SK-N-SH (cell line): ENCODE results near the gene S100A9. TPM values are rescaled to one million over a fixed set of nuclear protein-coding genes. Genes with fewer than 3 reads are reported as not detected.

ENCODE experiments used
- CTCF ChIA-PET: fragments of 300-600, 350-600 bp; formaldehyde crosslinking; extraction: SDS; loops from one replicate; lab custom pipeline; 2021; lab: Yijun Ruan, JAX
- POLR2A ChIA-PET: fragments of 350-600 bp; sonication (Branson Sonifier 250); formaldehyde crosslinking; extraction: SDS; loops from one replicate; lab custom pipeline; 2020; ENCODE audit warnings: antibody characterized with exemption, inconsistent platforms; lab: Yijun Ruan, JAX
- DNase-seq: peaks from one replicate; pipeline ENCODE4 v3.0.0; 2012
- H2AFZ ChIP-seq: fragments of 200-600 bp; sonication (generic); 2 replicates; pipeline ENCODE4 v1.8.1; 2016; ENCODE audit warnings: antibody characterized with exemption, mild to moderate bottlenecking, low read depth
- H3F3A ChIP-seq: fragments of 200-600 bp; sonication (generic); replicated peaks from 2 replicates; pipeline ENCODE3; 2016; ENCODE audit warnings: antibody characterized with exemption, mild to moderate bottlenecking; ENCODE audit not compliant: insufficient read depth
- H3K27ac ChIP-seq, 2 experiments: fragments of 200-500 bp in 1 of 2; fragments of 200-600 bp in 1 of 2; sonication (Bioruptor generic) in 1 of 2; sonication (generic), shearing (Covaris generic) in 1 of 2; 2 replicates each; pipeline versions ENCODE4 v1.5.1 to v1.6.1; 2014 to 2016; ENCODE audit warnings: low read depth in 2 of 2, inconsistent platforms in 1 of 2, low read length in 1 of 2, mild to moderate bottlenecking in 1 of 2, mixed read lengths in 1 of 2
- H3K27me3 ChIP-seq: fragments of 200-600 bp; sonication (generic), shearing (Covaris generic); 2 replicates; pipeline ENCODE4 v1.6.1; 2016; ENCODE audit warnings: mixed run types; ENCODE audit not compliant: insufficient read depth
- H3K36me3 ChIP-seq, 2 experiments: fragments of 200-500 bp in 1 of 2; fragments of 200-600 bp in 1 of 2; sonication (Bioruptor generic) in 1 of 2; sonication (generic) in 1 of 2; replicated peaks in 1 of 2; 2 replicates each; pipeline versions ENCODE3 to v1.5.1; 2014 to 2016; ENCODE audit warnings: low read length in 1 of 2, mild to moderate bottlenecking in 1 of 2; ENCODE audit not compliant: insufficient read depth in 2 of 2, control insufficient read depth in 1 of 2
- H3K4me1 ChIP-seq, 2 experiments: fragments of 200-500 bp in 1 of 2; fragments of 200-600 bp in 1 of 2; sonication (Bioruptor generic) in 1 of 2; sonication (generic), shearing (Covaris generic) in 1 of 2; 2 replicates each; pipeline versions ENCODE4 v1.5.1 to v1.6.1; 2014 to 2016; ENCODE audit warnings: low read depth in 1 of 2, low read length in 1 of 2, mixed run types in 1 of 2; ENCODE audit not compliant: insufficient read depth in 2 of 2, control insufficient read depth in 1 of 2
- H3K4me2 ChIP-seq: fragments of 200-600 bp; sonication (generic), shearing (Covaris generic); 2 replicates; pipeline ENCODE4 v1.6.1; 2017; ENCODE audit warnings: mixed run types
- H3K4me3 ChIP-seq, 2 experiments: fragments of 200-500 bp in 1 of 2; fragments of 200-600 bp in 1 of 2; sonication (Bioruptor generic) in 1 of 2; sonication (generic), shearing (Covaris generic) in 1 of 2; 2 replicates each; pipeline versions ENCODE4 v1.5.1 to v1.8.1; 2014 to 2016; ENCODE audit warnings: low read depth in 2 of 2, inconsistent platforms in 1 of 2, low read length in 1 of 2, mild to moderate bottlenecking in 1 of 2, mixed read lengths in 1 of 2, moderate library complexity in 1 of 2
- H3K79me2 ChIP-seq: fragments of 200-600 bp; sonication (generic); 2 replicates; pipeline ENCODE4 v1.8.1; 2017; ENCODE audit warnings: mild to moderate bottlenecking; ENCODE audit not compliant: insufficient read depth
- H3K9ac ChIP-seq: fragments of 200-600 bp; sonication (generic); 2 replicates; pipeline ENCODE4 v1.6.1; 2017; ENCODE audit warnings: mixed run types
- H3K9me2 ChIP-seq: fragments of 200-600 bp; sonication (generic); 2 replicates; pipeline ENCODE4 v1.6.1; 2017; ENCODE audit warnings: mixed run types
- H3K9me3 ChIP-seq: fragments of 200-600 bp; sonication (generic); 2 replicates; pipeline ENCODE4 v1.6.1; 2017; ENCODE audit warnings: mixed run types, mild to moderate bottlenecking, moderate library complexity
- H4K20me1 ChIP-seq: fragments of 200-600 bp; sonication (generic); 2 replicates; pipeline ENCODE4 v1.6.1; 2017; ENCODE audit warnings: mild to moderate bottlenecking, mixed run types; ENCODE audit not compliant: insufficient read depth
- CHD2 ChIP-seq: fragments of 150-350 bp; IDR thresholded peaks from 2 replicates; pipeline ENCODE4 v1.6.1; 2018; ENCODE audit warnings: low read length; ENCODE audit not compliant: partially characterized antibody
- MXI1 ChIP-seq: IDR thresholded peaks from 2 replicates; pipeline ENCODE4 v1.6.1; 2012; ENCODE audit warnings: mild to moderate bottlenecking, low read depth, low read length, improper control_type of control experiment
- NFIC ChIP-seq: IDR thresholded peaks from 2 replicates; pipeline ENCODE4 v1.4.0; 2012; ENCODE audit warnings: borderline replicate concordance
- NRF1 ChIP-seq: IDR thresholded peaks from 2 replicates; pipeline ENCODE4 v1.6.1; 2012; ENCODE audit warnings: low read depth, mild to moderate bottlenecking, low read length
- RAD21 ChIP-seq: IDR thresholded peaks from 2 replicates; pipeline ENCODE4 v1.6.1; 2012; ENCODE audit warnings: mild to moderate bottlenecking, low read length
- RFX5 ChIP-seq: IDR thresholded peaks from 2 replicates; pipeline ENCODE4 v1.6.1; 2012; ENCODE audit warnings: mild to moderate bottlenecking, improper control_type of control experiment, low read length
- TCF12 ChIP-seq: IDR thresholded peaks from 2 replicates; pipeline ENCODE4 v1.4.0; 2012
- YY1 ChIP-seq: IDR thresholded peaks from 2 replicates; pipeline ENCODE4 v1.4.0; 2012; ENCODE audit warnings: low read depth, mild to moderate bottlenecking
- WGBS: methylation state at CpG from one replicate; pipeline ENCODE4 v1.1.6; 2017; ENCODE audit warnings: low lambda C conversion rate; 5-methylcytosine and 5-hydroxymethylcytosine counted together
- polyA plus RNA-seq, 3 experiments: library from polyadenylated mRNA; depleted of rRNA; stranded (reverse); fragments of >200 nt; gene quantifications; 2 replicates each; pipeline ENCODE4 v1.2.3, GENCODE V29; 2012
- TF ChIP-seq, protein P1 (sequence below): IDR thresholded peaks from 2 replicates; pipeline ENCODE4 v1.4.0; 2012; ENCODE audit warnings: low read depth, borderline replicate concordance
- TF ChIP-seq, protein P2 (sequence below): fragments of 200-600 bp; sonication (generic); IDR thresholded peaks from 2 replicates; pipeline ENCODE4 v1.6.1; 2017; ENCODE audit warnings: antibody characterized with exemption, mild to moderate bottlenecking, moderate library complexity

Gene S100A9
- polyA plus RNA-seq (2012; rRNA removed), result not detected in 2 replicates
- not detected in 2 replicates for polyA plus RNA-seq (2012; cell fraction: cytosol; rRNA removed)
- not detected in 2 replicates for polyA plus RNA-seq (2012; cell fraction: nucleus; rRNA removed)

DNA sequence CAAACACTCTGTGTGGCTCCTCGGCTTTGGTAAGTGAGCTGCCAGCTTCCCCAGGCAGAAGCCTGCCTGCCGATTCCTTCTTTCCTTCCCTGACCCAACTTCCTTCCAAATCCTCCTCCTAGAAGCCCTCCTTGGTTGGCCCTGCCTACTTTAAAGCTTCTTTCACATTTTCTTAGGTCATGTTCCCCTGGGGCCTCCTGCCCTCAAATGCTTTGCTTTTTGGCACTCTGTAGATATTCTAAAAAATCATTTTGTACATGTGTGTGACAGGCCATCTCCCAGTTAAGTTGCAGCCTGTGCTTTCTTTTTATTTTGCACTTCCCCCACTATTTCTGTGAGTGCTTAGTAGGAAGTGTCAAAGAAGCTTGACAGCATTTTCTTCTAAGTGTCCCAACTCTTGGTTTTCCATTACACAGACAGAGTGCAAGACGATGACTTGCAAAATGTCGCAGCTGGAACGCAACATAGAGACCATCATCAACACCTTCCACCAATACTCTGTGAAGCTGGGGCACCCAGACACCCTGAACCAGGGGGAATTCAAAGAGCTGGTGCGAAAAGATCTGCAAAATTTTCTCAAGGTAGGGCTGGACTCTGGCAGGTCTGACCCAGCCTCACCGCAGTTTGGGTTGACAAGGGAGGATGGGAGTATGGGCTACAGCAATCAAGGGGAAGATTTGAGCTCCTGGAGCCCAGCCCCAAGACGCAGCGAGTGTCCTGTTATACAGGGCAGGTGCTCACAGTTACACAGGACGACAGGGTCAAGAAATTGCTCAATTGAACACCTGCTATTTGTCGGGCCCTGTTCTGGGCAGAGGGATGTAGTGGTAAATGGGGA, at the start of gene S100A9:
S100A9 (plus strand) TSS at position 2 of the 838 bp plus-strand sequence; CDS start at position 432, 430 bp downstream.
- WGBS, result 26% methylated on average over 11 of the region's 11 CpGs
- CTCF ChIA-PET, result interaction anchor here (0.5 to 11.7 kb wide), 5 partner anchors 9 to 144 kb away, joined by 3 to 336 read pairs (median 3); partner anchors contain the start of gene PGLYRP4
- Histone ChIP-seq H3K9me3 (no peaks in the 10 kb centered on the region), H3K79me2 (no peaks in the 10 kb centered on the region), H3K36me3 (no peaks in the 10 kb centered on the region), H3K4me3 (no peak within 1 kb of the TSS), H3K4me2 (no peak within 1 kb of the TSS), H3K9me2 (no peaks in the 10 kb centered on the region), H4K20me1 (no peaks in the 10 kb centered on the region), H3F3A (no peaks in the 10 kb centered on the region), H2AFZ (no peak within 1 kb of the TSS), H3K27me3 (peaks cover 55% of the 10 kb centered on the region), H3K4me1 (no peaks in the 10 kb centered on the region), H3K27ac (no peak within 1 kb of the TSS), H3K9ac (no peak within 1 kb of the TSS)
- POLR2A ChIA-PET, result no interaction called here
- no peak for DNase-seq
- TF ChIP-seq CHD2 (no peak), MXI1 (no peak), TCF12 (no peak), NRF1 (no peak), YY1 (no peak), RFX5 (no peak), NFIC (no peak)
- TF ChIP-seq, protein P1, sequence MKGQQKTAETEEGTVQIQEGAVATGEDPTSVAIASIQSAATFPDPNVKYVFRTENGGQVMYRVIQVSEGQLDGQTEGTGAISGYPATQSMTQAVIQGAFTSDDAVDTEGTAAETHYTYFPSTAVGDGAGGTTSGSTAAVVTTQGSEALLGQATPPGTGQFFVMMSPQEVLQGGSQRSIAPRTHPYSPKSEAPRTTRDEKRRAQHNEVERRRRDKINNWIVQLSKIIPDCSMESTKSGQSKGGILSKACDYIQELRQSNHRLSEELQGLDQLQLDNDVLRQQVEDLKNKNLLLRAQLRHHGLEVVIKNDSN, result no peak

DNA sequence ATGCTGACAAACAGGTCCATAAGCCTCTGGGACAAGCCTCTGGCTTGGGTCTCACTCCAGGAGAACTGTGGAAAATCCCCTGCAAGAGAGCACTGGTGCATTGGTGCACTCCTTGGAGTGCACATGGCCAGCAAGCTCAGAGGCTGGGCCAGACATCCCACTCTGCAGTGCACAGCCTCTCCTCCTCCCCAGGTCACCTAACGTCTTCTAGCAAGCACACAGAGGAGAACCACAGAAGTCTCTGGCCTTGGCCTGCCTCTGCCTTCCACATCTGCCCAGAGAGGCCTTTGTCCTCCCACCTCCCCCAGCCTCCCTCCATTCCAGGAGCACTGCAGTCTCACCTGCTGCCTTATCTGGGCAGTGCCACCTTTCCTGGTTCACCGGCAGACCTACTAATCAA, 49.1 kb upstream of the S100A9 start:
- ChIA-PET CTCF (no interaction called here), POLR2A (no interaction called here)
- H3K36me3 ChIP-seq, result no peaks in the 10 kb centered on the region
- no peak for DNase-seq
- H3K4me2 ChIP-seq, result no peak overlapping the region
- H3K4me1 ChIP-seq, result no peaks in the 10 kb centered on the region
- H2AFZ ChIP-seq, result no peak overlapping the region
- no peak overlapping the region for H3K9ac ChIP-seq
- WGBS, result 8% methylated on average over 2 of the region's 2 CpGs
- H3K79me2 ChIP-seq, result no peaks in the 10 kb centered on the region
- no peaks in the 10 kb centered on the region for H3K9me2 ChIP-seq
- no peaks in the 10 kb centered on the region for H4K20me1 ChIP-seq
- no peak overlapping the region for H3K27ac ChIP-seq
- H3K27me3 ChIP-seq, result peaks cover 30% of the 10 kb centered on the region; the same call in 1 of the 2 replicates
- TF ChIP-seq MXI1, result no peak
- TF ChIP-seq, protein P2, sequence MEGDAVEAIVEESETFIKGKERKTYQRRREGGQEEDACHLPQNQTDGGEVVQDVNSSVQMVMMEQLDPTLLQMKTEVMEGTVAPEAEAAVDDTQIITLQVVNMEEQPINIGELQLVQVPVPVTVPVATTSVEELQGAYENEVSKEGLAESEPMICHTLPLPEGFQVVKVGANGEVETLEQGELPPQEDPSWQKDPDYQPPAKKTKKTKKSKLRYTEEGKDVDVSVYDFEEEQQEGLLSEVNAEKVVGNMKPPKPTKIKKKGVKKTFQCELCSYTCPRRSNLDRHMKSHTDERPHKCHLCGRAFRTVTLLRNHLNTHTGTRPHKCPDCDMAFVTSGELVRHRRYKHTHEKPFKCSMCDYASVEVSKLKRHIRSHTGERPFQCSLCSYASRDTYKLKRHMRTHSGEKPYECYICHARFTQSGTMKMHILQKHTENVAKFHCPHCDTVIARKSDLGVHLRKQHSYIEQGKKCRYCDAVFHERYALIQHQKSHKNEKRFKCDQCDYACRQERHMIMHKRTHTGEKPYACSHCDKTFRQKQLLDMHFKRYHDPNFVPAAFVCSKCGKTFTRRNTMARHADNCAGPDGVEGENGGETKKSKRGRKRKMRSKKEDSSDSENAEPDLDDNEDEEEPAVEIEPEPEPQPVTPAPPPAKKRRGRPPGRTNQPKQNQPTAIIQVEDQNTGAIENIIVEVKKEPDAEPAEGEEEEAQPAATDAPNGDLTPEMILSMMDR, result no peak
- no peak for TF ChIP-seq RAD21
- TF ChIP-seq NRF1, result no peak
- H3K4me3 ChIP-seq, result no peak overlapping the region
- H3K9me3 ChIP-seq, result no peaks in the 10 kb centered on the region
- H3F3A ChIP-seq, result no peaks in the 10 kb centered on the region
